Measurements from ENCODE around the gene ACSM2B.
"Not testable (repeated sequence)": the region's sequence is repeated elsewhere in the genome, so short reads cannot be mapped to it uniquely, and the experiment has no call there.

Gene ACSM2B

DNA sequence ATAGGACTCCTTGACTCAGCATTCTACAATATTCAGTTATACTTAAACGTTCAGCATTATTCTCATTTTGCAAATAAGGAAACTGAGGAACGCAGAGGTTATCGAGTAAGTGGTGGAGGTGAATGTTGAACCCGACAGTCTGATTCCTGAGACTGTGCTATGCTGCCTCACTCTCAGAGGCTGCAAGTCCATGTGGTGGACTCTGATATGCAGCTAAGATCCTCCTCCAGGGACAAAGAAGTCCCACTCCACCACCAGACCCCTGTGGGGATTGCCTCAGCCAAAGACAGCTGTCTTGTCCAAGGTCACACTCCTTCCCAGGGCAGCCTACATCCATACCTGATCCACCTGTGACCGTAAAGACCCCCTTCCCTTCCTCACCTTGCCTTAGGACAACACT is 37.5 kb downstream of the ACSM2B start:
- Histone ChIP-seq H3K9me3 (ENCODE audit: severe bottlenecking) (no peaks in the 10 kb centered on the region), H3K27ac (no peak overlapping the region), H3K4me3 (ENCODE audit: low read depth, low read length) (no peak overlapping the region), H3K36me3 (no peaks in the 10 kb centered on the region), H3K27me3 (ENCODE audit: insufficient read depth, low read depth, severe bottlenecking) (no peaks in the 10 kb centered on the region)
- TF ChIP-seq, protein P1, sequence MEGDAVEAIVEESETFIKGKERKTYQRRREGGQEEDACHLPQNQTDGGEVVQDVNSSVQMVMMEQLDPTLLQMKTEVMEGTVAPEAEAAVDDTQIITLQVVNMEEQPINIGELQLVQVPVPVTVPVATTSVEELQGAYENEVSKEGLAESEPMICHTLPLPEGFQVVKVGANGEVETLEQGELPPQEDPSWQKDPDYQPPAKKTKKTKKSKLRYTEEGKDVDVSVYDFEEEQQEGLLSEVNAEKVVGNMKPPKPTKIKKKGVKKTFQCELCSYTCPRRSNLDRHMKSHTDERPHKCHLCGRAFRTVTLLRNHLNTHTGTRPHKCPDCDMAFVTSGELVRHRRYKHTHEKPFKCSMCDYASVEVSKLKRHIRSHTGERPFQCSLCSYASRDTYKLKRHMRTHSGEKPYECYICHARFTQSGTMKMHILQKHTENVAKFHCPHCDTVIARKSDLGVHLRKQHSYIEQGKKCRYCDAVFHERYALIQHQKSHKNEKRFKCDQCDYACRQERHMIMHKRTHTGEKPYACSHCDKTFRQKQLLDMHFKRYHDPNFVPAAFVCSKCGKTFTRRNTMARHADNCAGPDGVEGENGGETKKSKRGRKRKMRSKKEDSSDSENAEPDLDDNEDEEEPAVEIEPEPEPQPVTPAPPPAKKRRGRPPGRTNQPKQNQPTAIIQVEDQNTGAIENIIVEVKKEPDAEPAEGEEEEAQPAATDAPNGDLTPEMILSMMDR (IDR thresholded peaks at IDR 0.05; ENCODE audit: low read depth, low read length) = no peak
- no peak for DNase-seq

GRCh38 chr16:20538181-20538580 is 38.0 kb downstream of the ACSM2B start:
- Histone ChIP-seq H3K4me3 (ENCODE audit: low read depth, low read length) (no peak overlapping the region), H3K27ac (no peak overlapping the region), H3K36me3 (no peaks in the 10 kb centered on the region), H3K9me3 (ENCODE audit: severe bottlenecking) (no peaks in the 10 kb centered on the region), H3K27me3 (ENCODE audit: insufficient read depth, low read depth, severe bottlenecking) (no peaks in the 10 kb centered on the region)
- no peak for DNase-seq
- TF ChIP-seq, protein P1 (IDR thresholded peaks at IDR 0.05; ENCODE audit: low read depth, low read length) = no peak

- not testable (repeated sequence) for H3K36me3 ChIP-seq; H3K27ac ChIP-seq; H3K9me3 ChIP-seq (ENCODE audit: severe bottlenecking); DNase-seq; H3K4me3 ChIP-seq (ENCODE audit: low read depth, low read length); H3K27me3 ChIP-seq (ENCODE audit: insufficient read depth, low read depth, severe bottlenecking)
Observed at GRCh38 chr16:20536669-20537068, 39.5 kb downstream of the ACSM2B start.

GRCh38 chr16:20532284-20532792 is 43.8 kb downstream of the ACSM2B start:
- H3K4me3 ChIP-seq (ENCODE audit: low read depth, low read length); H3K27me3 ChIP-seq (ENCODE audit: insufficient read depth, low read depth, severe bottlenecking); H3K27ac ChIP-seq; H3K9me3 ChIP-seq (ENCODE audit: severe bottlenecking); H3K36me3 ChIP-seq; DNase-seq: not testable (repeated sequence)

- not testable (repeated sequence) for H3K9me3 ChIP-seq (ENCODE audit: severe bottlenecking); H3K4me3 ChIP-seq (ENCODE audit: low read depth, low read length); H3K27ac ChIP-seq; H3K36me3 ChIP-seq; H3K27me3 ChIP-seq (ENCODE audit: insufficient read depth, low read depth, severe bottlenecking); DNase-seq
Observed at GRCh38 chr16:20531795-20532194, 44.4 kb downstream of the ACSM2B start.

DNA sequence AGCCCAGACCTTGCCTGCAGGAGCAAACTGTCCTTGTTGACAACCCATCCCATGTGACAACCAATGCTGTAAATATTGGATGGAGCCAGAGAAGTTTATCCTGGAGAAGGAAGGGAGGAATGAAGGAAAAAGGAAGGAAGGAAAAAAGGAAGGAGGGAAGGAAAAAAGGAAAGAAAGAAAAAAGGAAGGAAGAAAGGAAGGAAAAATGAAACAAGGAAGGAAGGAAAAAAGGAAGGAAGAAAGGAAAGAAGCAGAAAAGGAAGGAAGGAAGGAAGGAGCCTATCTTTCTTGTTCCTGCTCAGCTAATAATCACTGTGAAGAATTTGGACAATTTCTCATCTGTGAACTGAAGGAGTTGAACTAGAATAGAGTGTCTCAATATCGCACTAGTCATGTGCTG is 56.1 kb downstream of the ACSM2B start:
- Histone ChIP-seq H3K27ac (no peak overlapping the region), H3K9me3 (ENCODE audit: severe bottlenecking) (no peaks in the 10 kb centered on the region), H3K36me3 (no peaks in the 10 kb centered on the region), H3K27me3 (ENCODE audit: insufficient read depth, low read depth, severe bottlenecking) (peaks cover 25% of the 10 kb centered on the region), H3K4me3 (ENCODE audit: low read depth, low read length) (no peak overlapping the region)
- TF ChIP-seq, protein P1 (IDR thresholded peaks at IDR 0.05; ENCODE audit: low read depth, low read length) = no peak
- DNase-seq = no peak

DNA sequence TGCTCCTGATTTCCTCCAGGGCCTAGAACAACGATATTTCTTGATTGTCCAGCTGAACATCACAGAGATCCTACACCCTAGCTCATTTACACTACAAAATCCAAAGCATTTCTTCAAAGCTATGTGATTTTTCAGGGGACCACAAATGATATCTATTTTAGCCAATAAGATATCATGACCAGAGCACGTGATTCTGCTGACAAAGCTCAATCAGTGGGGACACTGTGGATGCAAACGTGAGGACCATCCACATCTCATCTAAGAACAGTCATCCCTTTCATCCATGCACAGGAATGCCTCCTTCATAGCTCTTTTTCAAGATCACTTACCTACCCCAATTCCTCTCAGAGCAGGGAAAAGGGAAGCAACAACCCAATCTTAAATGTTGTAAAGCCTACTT is 56.9 kb downstream of the ACSM2B start:
- H3K27me3 ChIP-seq (ENCODE audit: insufficient read depth, low read depth, severe bottlenecking) = peaks cover 30% of the 10 kb centered on the region
- TF ChIP-seq, protein P1 (IDR thresholded peaks at IDR 0.05; ENCODE audit: low read depth, low read length) = no peak
- no peaks in the 10 kb centered on the region for H3K36me3 ChIP-seq
- DNase-seq = no peak
- no peak overlapping the region for H3K27ac ChIP-seq
- no peak overlapping the region for H3K4me3 ChIP-seq (ENCODE audit: low read depth, low read length)
- H3K9me3 ChIP-seq (ENCODE audit: severe bottlenecking) = no peaks in the 10 kb centered on the region

All from WERI-Rb-1 (cell line).